ENCODE measurements around the gene LRIG1. TPM values are rescaled to one million over a fixed set of nuclear protein-coding genes. Genes with fewer than 3 reads are reported as not detected.
A peak's percentile ranks its signal among the peaks of the same experiment; 100 is the strongest.

Gene LRIG1
- total and polyA plus RNA-seq, 2 donors from 2014 or later: 8.2 to 20.6 TPM

GRCh38 chr3:66518644-66519043 is 17.8 kb upstream of the LRIG1 start:
- no peak for FAIRE-seq
- no peaks in the 10 kb centered on the region for H3K9me3 ChIP-seq (ENCODE audit: control insufficient read depth in 2 of 3, insufficient read depth in 1 of 3, low read length in 3 of 3)
- no peak overlapping the region for H3K4me3 ChIP-seq (ENCODE audit: low read length in 3 of 3)
- H3K27ac ChIP-seq (ENCODE audit: low read depth in 2 of 2, low read length in 2 of 2): no peak overlapping the region
- no peak for DNase-seq
- intact Hi-C loops (cut with DNase I): no loop called here
- H3K4me1 ChIP-seq (ENCODE audit: control insufficient read depth in 2 of 3, insufficient read depth in 2 of 3, low read depth in 1 of 3, low read length in 3 of 3): no peaks in the 10 kb centered on the region
- H3K36me3 ChIP-seq (ENCODE audit: control insufficient read depth in 2 of 3, insufficient read depth in 3 of 3, low read length in 3 of 3): no peaks in the 10 kb centered on the region
- no peak overlapping the region for H3K9ac ChIP-seq (ENCODE audit: low read length in 3 of 3)
- no peak for TF ChIP-seq CTCF (IDR thresholded peaks at IDR 0.05; ENCODE audit: borderline replicate concordance, extremely low read depth, insufficient read depth)
- no peaks in the 10 kb centered on the region for H3K27me3 ChIP-seq (ENCODE audit: control insufficient read depth, insufficient read depth, low read length)

GRCh38 chr3:66518126-66518525 is 17.3 kb upstream of the LRIG1 start:
- Histone ChIP-seq H3K27ac (ENCODE audit: low read depth in 2 of 2, low read length in 2 of 2) (no peak overlapping the region), H3K4me3 (ENCODE audit: low read length in 3 of 3) (no peak overlapping the region), H3K9me3 (ENCODE audit: control insufficient read depth in 2 of 3, insufficient read depth in 1 of 3, low read length in 3 of 3) (no peaks in the 10 kb centered on the region), H3K9ac (ENCODE audit: low read length in 3 of 3) (no peak overlapping the region), H3K36me3 (ENCODE audit: control insufficient read depth in 2 of 3, insufficient read depth in 3 of 3, low read length in 3 of 3) (no peaks in the 10 kb centered on the region), H3K27me3 (ENCODE audit: control insufficient read depth, insufficient read depth, low read length) (no peaks in the 10 kb centered on the region), H3K4me1 (ENCODE audit: control insufficient read depth in 2 of 3, insufficient read depth in 2 of 3, low read depth in 1 of 3, low read length in 3 of 3) (no peaks in the 10 kb centered on the region)
- DNase-seq (peak in 1 of 5 donors; percentile 18), FAIRE-seq (no peak)
- TF ChIP-seq CTCF (IDR thresholded peaks at IDR 0.05; ENCODE audit: borderline replicate concordance, extremely low read depth, insufficient read depth): no peak
- intact Hi-C loops (cut with DNase I): no loop called here

DNA sequence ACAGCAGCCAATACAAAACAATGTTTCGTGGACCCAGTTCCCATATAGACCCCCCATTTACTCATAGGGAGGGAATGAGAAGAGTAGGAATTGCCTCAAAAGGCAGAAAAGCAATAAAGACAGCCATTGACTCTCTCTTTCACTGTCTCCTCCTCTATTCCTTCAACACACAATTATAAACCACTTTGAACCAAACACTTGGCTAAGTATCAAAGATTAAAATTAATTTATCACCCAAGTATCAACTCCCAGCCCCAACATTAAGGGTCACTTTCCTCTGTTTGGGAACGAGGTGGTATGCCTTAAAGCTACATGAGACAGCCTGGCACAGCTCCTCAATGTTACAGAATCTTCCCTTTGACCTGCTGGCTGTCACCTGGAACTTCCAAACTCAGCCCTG is 16.4 kb upstream of the LRIG1 start:
- H3K9me3 ChIP-seq (ENCODE audit: control insufficient read depth in 2 of 3, insufficient read depth in 1 of 3, low read length in 3 of 3): no peaks in the 10 kb centered on the region

More for the DNA sequence above, 16.4 kb upstream of the LRIG1 start:
- no peak for TF ChIP-seq CTCF (IDR thresholded peaks at IDR 0.05; ENCODE audit: borderline replicate concordance, extremely low read depth, insufficient read depth)
- no peak overlapping the region for H3K27ac ChIP-seq (ENCODE audit: low read depth in 2 of 2, low read length in 2 of 2)
- H3K4me1 ChIP-seq (ENCODE audit: control insufficient read depth in 2 of 3, insufficient read depth in 2 of 3, low read depth in 1 of 3, low read length in 3 of 3): no peaks in the 10 kb centered on the region
- H3K9ac ChIP-seq (ENCODE audit: low read length in 3 of 3): no peak overlapping the region
- intact Hi-C loops (cut with DNase I): no loop called here
- no peaks in the 10 kb centered on the region for H3K27me3 ChIP-seq (ENCODE audit: control insufficient read depth, insufficient read depth, low read length)
- H3K36me3 ChIP-seq (ENCODE audit: control insufficient read depth in 2 of 3, insufficient read depth in 3 of 3, low read length in 3 of 3): no peaks in the 10 kb centered on the region
- DNase-seq (no peak), FAIRE-seq (no peak)
- H3K4me3 ChIP-seq (ENCODE audit: low read length in 3 of 3): no peak overlapping the region
